TTC549 (cell line): Measurements from ENCODE around the gene INSYN1.

ENCODE experiments used
- FAIRE-seq: peaks from 2 replicates; lab custom pipeline; 2012; peaks lifted over from hg19 to GRCh38; lab: Jason Lieb, UNC

INSYN1 gene

DNA sequence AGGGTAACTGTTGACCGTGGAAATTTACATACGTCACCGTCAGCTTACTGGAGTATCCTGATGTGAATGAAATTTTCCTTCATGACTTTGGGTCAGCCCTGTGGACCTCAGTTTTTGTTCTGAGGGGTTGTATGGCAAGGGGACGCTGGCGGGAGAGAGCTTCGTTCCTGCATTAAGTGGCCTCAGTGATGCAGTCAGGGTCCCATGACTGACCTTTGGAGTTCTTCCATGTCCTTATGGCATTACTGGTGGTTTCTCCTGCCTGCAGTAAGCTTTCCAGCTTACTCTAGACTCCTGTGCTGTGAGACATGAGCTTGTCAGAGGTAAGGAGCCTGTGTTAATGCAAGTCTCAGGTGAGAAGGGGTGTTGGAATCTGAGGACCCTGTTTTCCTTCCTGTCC is 67.2 kb downstream of the INSYN1 start:
- no peak for FAIRE-seq
